SK-N-SH (cell line): ENCODE measurements around the gene FAM240A. TPM values are rescaled to one million over a fixed set of nuclear protein-coding genes. Genes with fewer than 3 reads are reported as not detected.

Source experiments
- CTCF ChIA-PET: fragments of 300-600, 350-600 bp; formaldehyde crosslinking; extraction: SDS; loops from one replicate; lab custom pipeline; 2021; lab: Yijun Ruan, JAX
- POLR2A ChIA-PET: fragments of 350-600 bp; sonication (Branson Sonifier 250); formaldehyde crosslinking; extraction: SDS; loops from one replicate; lab custom pipeline; 2020; ENCODE audit warnings: antibody characterized with exemption, inconsistent platforms; lab: Yijun Ruan, JAX
- DNase-seq: peaks from one replicate; pipeline ENCODE4 v3.0.0; 2012
- H2AFZ ChIP-seq: fragments of 200-600 bp; sonication (generic); 2 replicates; pipeline ENCODE4 v1.8.1; 2016; ENCODE audit warnings: antibody characterized with exemption, mild to moderate bottlenecking, low read depth
- H3F3A ChIP-seq: fragments of 200-600 bp; sonication (generic); replicated peaks from 2 replicates; pipeline ENCODE3; 2016; ENCODE audit warnings: antibody characterized with exemption, mild to moderate bottlenecking; ENCODE audit not compliant: insufficient read depth
- H3K27ac ChIP-seq, 2 experiments: fragments of 200-500 bp in 1 of 2; fragments of 200-600 bp in 1 of 2; sonication (Bioruptor generic) in 1 of 2; sonication (generic), shearing (Covaris generic) in 1 of 2; 2 replicates each; pipeline versions ENCODE4 v1.5.1 to v1.6.1; 2014 to 2016; ENCODE audit warnings: low read depth in 2 of 2, inconsistent platforms in 1 of 2, low read length in 1 of 2, mild to moderate bottlenecking in 1 of 2, mixed read lengths in 1 of 2
- H3K27me3 ChIP-seq: fragments of 200-600 bp; sonication (generic), shearing (Covaris generic); 2 replicates; pipeline ENCODE4 v1.6.1; 2016; ENCODE audit warnings: mixed run types; ENCODE audit not compliant: insufficient read depth
- H3K36me3 ChIP-seq, 2 experiments: fragments of 200-500 bp in 1 of 2; fragments of 200-600 bp in 1 of 2; sonication (Bioruptor generic) in 1 of 2; sonication (generic) in 1 of 2; replicated peaks in 1 of 2; 2 replicates each; pipeline versions ENCODE3 to v1.5.1; 2014 to 2016; ENCODE audit warnings: low read length in 1 of 2, mild to moderate bottlenecking in 1 of 2; ENCODE audit not compliant: insufficient read depth in 2 of 2, control insufficient read depth in 1 of 2
- H3K4me1 ChIP-seq, 2 experiments: fragments of 200-500 bp in 1 of 2; fragments of 200-600 bp in 1 of 2; sonication (Bioruptor generic) in 1 of 2; sonication (generic), shearing (Covaris generic) in 1 of 2; 2 replicates each; pipeline versions ENCODE4 v1.5.1 to v1.6.1; 2014 to 2016; ENCODE audit warnings: low read depth in 1 of 2, low read length in 1 of 2, mixed run types in 1 of 2; ENCODE audit not compliant: insufficient read depth in 2 of 2, control insufficient read depth in 1 of 2
- H3K4me2 ChIP-seq: fragments of 200-600 bp; sonication (generic), shearing (Covaris generic); 2 replicates; pipeline ENCODE4 v1.6.1; 2017; ENCODE audit warnings: mixed run types
- H3K4me3 ChIP-seq, 2 experiments: fragments of 200-500 bp in 1 of 2; fragments of 200-600 bp in 1 of 2; sonication (Bioruptor generic) in 1 of 2; sonication (generic), shearing (Covaris generic) in 1 of 2; 2 replicates each; pipeline versions ENCODE4 v1.5.1 to v1.8.1; 2014 to 2016; ENCODE audit warnings: low read depth in 2 of 2, inconsistent platforms in 1 of 2, low read length in 1 of 2, mild to moderate bottlenecking in 1 of 2, mixed read lengths in 1 of 2, moderate library complexity in 1 of 2
- H3K79me2 ChIP-seq: fragments of 200-600 bp; sonication (generic); 2 replicates; pipeline ENCODE4 v1.8.1; 2017; ENCODE audit warnings: mild to moderate bottlenecking; ENCODE audit not compliant: insufficient read depth
- H3K9ac ChIP-seq: fragments of 200-600 bp; sonication (generic); 2 replicates; pipeline ENCODE4 v1.6.1; 2017; ENCODE audit warnings: mixed run types
- H3K9me2 ChIP-seq: fragments of 200-600 bp; sonication (generic); 2 replicates; pipeline ENCODE4 v1.6.1; 2017; ENCODE audit warnings: mixed run types
- H3K9me3 ChIP-seq: fragments of 200-600 bp; sonication (generic); 2 replicates; pipeline ENCODE4 v1.6.1; 2017; ENCODE audit warnings: mixed run types, mild to moderate bottlenecking, moderate library complexity
- H4K20me1 ChIP-seq: fragments of 200-600 bp; sonication (generic); 2 replicates; pipeline ENCODE4 v1.6.1; 2017; ENCODE audit warnings: mild to moderate bottlenecking, mixed run types; ENCODE audit not compliant: insufficient read depth
- CHD2 ChIP-seq: fragments of 150-350 bp; IDR thresholded peaks from 2 replicates; pipeline ENCODE4 v1.6.1; 2018; ENCODE audit warnings: low read length; ENCODE audit not compliant: partially characterized antibody
- EZH2phosphoT487 ChIP-seq: fragments of 200-600 bp; sonication (generic); IDR thresholded peaks from 2 replicates; pipeline ENCODE4 v1.6.1; 2017; ENCODE audit warnings: low read depth, mixed run types, mild to moderate bottlenecking, antibody characterized with exemption, moderate library complexity, borderline replicate concordance
- FOSL2 ChIP-seq: IDR thresholded peaks from 2 replicates; pipeline ENCODE4 v1.4.0; 2012; ENCODE audit warnings: low read depth, mild to moderate bottlenecking, moderate library complexity, borderline replicate concordance
- GATA2 ChIP-seq: sonication (generic); formaldehyde crosslinking; IDR thresholded peaks from 2 replicates; pipeline ENCODE4 v1.5.0; 2020; ENCODE audit warnings: mild to moderate bottlenecking, missing genetic modification reagents
- IRF3 ChIP-seq: fragments of 150-350 bp; IDR thresholded peaks from 2 replicates; pipeline ENCODE4 v1.6.1; 2016; ENCODE audit warnings: mild to moderate bottlenecking, low read depth, low read length
- JUND ChIP-seq: IDR thresholded peaks from 2 replicates; pipeline ENCODE4 v1.4.0; 2012
- MAX ChIP-seq: IDR thresholded peaks from 2 replicates; pipeline ENCODE4 v1.4.0; 2012; ENCODE audit warnings: low read depth
- MEF2A ChIP-seq: IDR thresholded peaks from 2 replicates; pipeline ENCODE4 v1.4.0; 2012; ENCODE audit warnings: low read depth, borderline replicate concordance
- MXI1 ChIP-seq: IDR thresholded peaks from 2 replicates; pipeline ENCODE4 v1.6.1; 2012; ENCODE audit warnings: mild to moderate bottlenecking, low read depth, low read length, improper control_type of control experiment
- NRF1 ChIP-seq: IDR thresholded peaks from 2 replicates; pipeline ENCODE4 v1.6.1; 2012; ENCODE audit warnings: low read depth, mild to moderate bottlenecking, low read length
- RAD21 ChIP-seq: IDR thresholded peaks from 2 replicates; pipeline ENCODE4 v1.6.1; 2012; ENCODE audit warnings: mild to moderate bottlenecking, low read length
- RCOR1 ChIP-seq: fragments of 150-350 bp; IDR thresholded peaks from 2 replicates; pipeline ENCODE4 v1.6.1; 2017; ENCODE audit warnings: antibody characterized with exemption, low read length
- RFX5 ChIP-seq: IDR thresholded peaks from 2 replicates; pipeline ENCODE4 v1.6.1; 2012; ENCODE audit warnings: mild to moderate bottlenecking, improper control_type of control experiment, low read length
- TCF12 ChIP-seq: IDR thresholded peaks from 2 replicates; pipeline ENCODE4 v1.4.0; 2012
- YY1 ChIP-seq: IDR thresholded peaks from 2 replicates; pipeline ENCODE4 v1.4.0; 2012; ENCODE audit warnings: low read depth, mild to moderate bottlenecking
- ZBTB33 ChIP-seq: IDR thresholded peaks from 2 replicates; pipeline ENCODE4 v1.4.0; 2012; ENCODE audit warnings: low read depth, borderline replicate concordance
- WGBS: methylation state at CpG from one replicate; pipeline ENCODE4 v1.1.6; 2017; ENCODE audit warnings: low lambda C conversion rate; 5-methylcytosine and 5-hydroxymethylcytosine counted together
- polyA plus RNA-seq, 3 experiments: library from polyadenylated mRNA; depleted of rRNA; stranded (reverse); fragments of >200 nt; gene quantifications; 2 replicates each; pipeline ENCODE4 v1.2.3, GENCODE V29; 2012
- TF ChIP-seq, protein P1 (sequence below): fragments of 200-600 bp; sonication (generic); IDR thresholded peaks from 2 replicates; pipeline ENCODE4 v1.6.1; 2017; ENCODE audit warnings: antibody characterized with exemption, mild to moderate bottlenecking, moderate library complexity

FAM240A gene
- polyA plus RNA-seq, 1 of the 3 experiments (the other 2 are of a cell fraction): not detected

DNA sequence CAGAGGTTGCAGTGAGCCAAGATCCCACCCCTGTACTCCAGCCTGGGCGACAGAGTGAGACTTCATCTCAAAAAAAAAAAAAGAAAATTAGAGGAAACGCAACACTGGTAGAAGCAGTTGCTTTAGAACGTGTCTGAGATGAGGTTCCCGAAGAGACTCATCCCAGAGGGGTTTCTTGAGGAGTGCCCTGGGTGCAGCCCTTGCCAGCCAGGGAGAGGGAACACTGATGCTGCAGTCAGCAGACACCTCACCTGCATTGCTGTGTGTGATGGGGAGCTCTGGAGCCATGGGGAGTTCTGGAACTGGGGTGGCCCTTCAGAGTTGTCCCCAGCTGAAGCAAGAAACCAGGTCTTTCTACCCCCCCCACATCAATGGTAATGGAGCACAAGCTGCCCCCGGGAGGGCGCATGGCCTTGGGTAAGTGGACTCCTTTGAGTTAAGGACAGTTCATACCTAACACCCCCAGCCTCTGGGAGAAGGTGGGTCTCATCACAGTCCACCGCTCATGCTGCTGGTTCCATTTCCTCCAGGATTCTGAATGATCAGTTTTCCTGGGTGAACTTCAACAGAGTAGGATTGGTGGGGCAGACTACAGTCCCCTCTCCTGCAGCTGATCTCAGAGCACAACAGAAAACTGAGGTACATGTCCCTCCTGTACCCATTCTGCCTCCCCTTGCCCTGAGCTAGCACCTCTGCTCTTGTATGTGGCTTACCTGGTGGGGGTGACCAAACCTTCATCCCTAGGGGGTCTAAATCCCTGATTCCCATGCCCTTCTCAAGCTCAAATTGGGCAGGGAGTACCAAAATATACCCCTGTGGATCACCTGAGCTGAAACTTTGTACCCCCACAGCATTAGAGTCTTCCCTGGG lies 27.5 kb upstream of the FAM240A start:
- no peaks in the 10 kb centered on the region for H3K9me3 ChIP-seq
- no peak overlapping the region for H3K9ac ChIP-seq
- no peak for TF ChIP-seq EZH2phosphoT487
- no peak for TF ChIP-seq JUND
- no peak for TF ChIP-seq TCF12
- no peak for TF ChIP-seq IRF3
- TF ChIP-seq RCOR1: no peak
- TF ChIP-seq MEF2A: no peak
- no peak for TF ChIP-seq RAD21
- TF ChIP-seq FOSL2: no peak
- TF ChIP-seq, protein P1, sequence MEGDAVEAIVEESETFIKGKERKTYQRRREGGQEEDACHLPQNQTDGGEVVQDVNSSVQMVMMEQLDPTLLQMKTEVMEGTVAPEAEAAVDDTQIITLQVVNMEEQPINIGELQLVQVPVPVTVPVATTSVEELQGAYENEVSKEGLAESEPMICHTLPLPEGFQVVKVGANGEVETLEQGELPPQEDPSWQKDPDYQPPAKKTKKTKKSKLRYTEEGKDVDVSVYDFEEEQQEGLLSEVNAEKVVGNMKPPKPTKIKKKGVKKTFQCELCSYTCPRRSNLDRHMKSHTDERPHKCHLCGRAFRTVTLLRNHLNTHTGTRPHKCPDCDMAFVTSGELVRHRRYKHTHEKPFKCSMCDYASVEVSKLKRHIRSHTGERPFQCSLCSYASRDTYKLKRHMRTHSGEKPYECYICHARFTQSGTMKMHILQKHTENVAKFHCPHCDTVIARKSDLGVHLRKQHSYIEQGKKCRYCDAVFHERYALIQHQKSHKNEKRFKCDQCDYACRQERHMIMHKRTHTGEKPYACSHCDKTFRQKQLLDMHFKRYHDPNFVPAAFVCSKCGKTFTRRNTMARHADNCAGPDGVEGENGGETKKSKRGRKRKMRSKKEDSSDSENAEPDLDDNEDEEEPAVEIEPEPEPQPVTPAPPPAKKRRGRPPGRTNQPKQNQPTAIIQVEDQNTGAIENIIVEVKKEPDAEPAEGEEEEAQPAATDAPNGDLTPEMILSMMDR: no peak
- no peak for TF ChIP-seq RFX5
- TF ChIP-seq CHD2: no peak
- no peak for TF ChIP-seq MAX
- TF ChIP-seq MXI1: no peak
- TF ChIP-seq GATA2 (CRISPR knock-in tag): no peak
- TF ChIP-seq NRF1: no peak
- no peak for TF ChIP-seq ZBTB33
- TF ChIP-seq YY1: no peak
- ChIA-PET CTCF (interaction anchor here (0.9 to 2.2 kb wide), 2 partner anchors 11 to 261 kb away, joined by 3 to 7 read pairs; no protein-coding TSS in a partner anchor), POLR2A (no interaction called here)
- WGBS: 53% methylated on average over 7 of the region's 7 CpGs
- no peaks in the 10 kb centered on the region for H3K4me1 ChIP-seq
- H3F3A ChIP-seq: no peaks in the 10 kb centered on the region
- DNase-seq: no peak
- H3K27me3 ChIP-seq: no peaks in the 10 kb centered on the region; the same call in 1 of the 2 replicates
- no peak overlapping the region for H3K4me3 ChIP-seq
- H3K79me2 ChIP-seq: no peaks in the 10 kb centered on the region
- no peak overlapping the region for H2AFZ ChIP-seq
- H3K27ac ChIP-seq: no peak overlapping the region
- no peaks in the 10 kb centered on the region for H3K36me3 ChIP-seq
- no peak overlapping the region for H3K4me2 ChIP-seq
- no peaks in the 10 kb centered on the region for H4K20me1 ChIP-seq
- no peaks in the 10 kb centered on the region for H3K9me2 ChIP-seq
